Measurements from ENCODE around the gene PPA2. TPM values are rescaled to one million over a fixed set of nuclear protein-coding genes. Genes with fewer than 3 reads are reported as not detected.

PPA2 gene
- total RNA-seq, 1 experiment from 2014 or later, result 108 TPM

GRCh38 chr4:105434940-105435339 lies 38.9 kb downstream of the PPA2 start:
- intact Hi-C loops (cut with micrococcal nuclease), result no loop called here
- Histone ChIP-seq H3K27me3 (ENCODE audit: low read length) (no peaks in the 10 kb centered on the region), H3K36me3 (ENCODE audit: low read depth, low read length) (peaks cover 26% of the 10 kb centered on the region), H3K4me3 (ENCODE audit: low read length) (no peak overlapping the region), H4K20me1 (ENCODE audit: low read length) (no peaks in the 10 kb centered on the region), H3K79me2 (ENCODE audit: low read length) (no peaks in the 10 kb centered on the region), H3K27ac (ENCODE audit: low read length) (no peak overlapping the region), H3K9me3 (ENCODE audit: low read length) (no peaks in the 10 kb centered on the region), H3K9ac (ENCODE audit: low read length) (no peak overlapping the region), H3K4me2 (ENCODE audit: low read length) (no peak overlapping the region), H3F3A (ENCODE audit: low read length, unreplicated experiment) (no peaks in the 10 kb centered on the region), H3K9me2 (replicated peaks; ENCODE audit: low read length) (no peaks in the 10 kb centered on the region), H2AFZ (ENCODE audit: low read length) (no peak overlapping the region), H3K4me1 (ENCODE audit: insufficient read depth, low read length) (no peaks in the 10 kb centered on the region)
- no peak for TF ChIP-seq EZH2phosphoT487 (IDR thresholded peaks at IDR 0.05; ENCODE audit: borderline replicate concordance, low read length)
- ChIA-PET POLR2A (ENCODE audit: unreplicated experiment) (no interaction called here), CTCF (no interaction called here)
- BruUV-seq (replicated peaks), result no TSS peak
- DNase-seq, result no peak
- no peak for ATAC-seq

- no peak for ATAC-seq
- Histone ChIP-seq H3K27ac (ENCODE audit: low read length) (no peak overlapping the region), H3K9me2 (replicated peaks; ENCODE audit: low read length) (no peaks in the 10 kb centered on the region), H3K79me2 (ENCODE audit: low read length) (no peaks in the 10 kb centered on the region), H2AFZ (ENCODE audit: low read length) (no peak overlapping the region), H3K27me3 (ENCODE audit: low read length) (no peaks in the 10 kb centered on the region), H3K36me3 (ENCODE audit: low read depth, low read length) (peaks cover 26% of the 10 kb centered on the region), H4K20me1 (ENCODE audit: low read length) (no peaks in the 10 kb centered on the region), H3K4me3 (ENCODE audit: low read length) (no peak overlapping the region), H3K4me1 (ENCODE audit: insufficient read depth, low read length) (no peaks in the 10 kb centered on the region), H3K9me3 (ENCODE audit: low read length) (no peaks in the 10 kb centered on the region), H3K4me2 (ENCODE audit: low read length) (no peak overlapping the region), H3K9ac (ENCODE audit: low read length) (no peak overlapping the region), H3F3A (ENCODE audit: low read length, unreplicated experiment) (no peaks in the 10 kb centered on the region)
- no peak for DNase-seq
- no peak for TF ChIP-seq CTCF (conservative IDR thresholded peaks at IDR 0.05; ENCODE audit: low read depth, low read length)
- no peak for TF ChIP-seq EZH2 (IDR thresholded peaks at IDR 0.05; ENCODE audit: low read length, unreplicated experiment)
- no peak for TF ChIP-seq EZH2phosphoT487 (IDR thresholded peaks at IDR 0.05; ENCODE audit: borderline replicate concordance, low read length)
- ChIA-PET CTCF (no interaction called here), POLR2A (ENCODE audit: unreplicated experiment) (no interaction called here)
- intact Hi-C loops (cut with micrococcal nuclease), result no loop called here
- no TSS peak for BruUV-seq (replicated peaks)
Observed at GRCh38 chr4:105433421-105433820, 40.4 kb downstream of the PPA2 start.

GRCh38 chr4:105432438-105432837 lies 41.4 kb downstream of the PPA2 start:
- H3K79me2 ChIP-seq (ENCODE audit: low read length), result no peaks in the 10 kb centered on the region
- no peak overlapping the region for H2AFZ ChIP-seq (ENCODE audit: low read length)
- POLR2A ChIA-PET (ENCODE audit: unreplicated experiment), result no interaction called here
- H4K20me1 ChIP-seq (ENCODE audit: low read length), result no peaks in the 10 kb centered on the region
- intact Hi-C loops (cut with micrococcal nuclease), result no loop called here
- no peaks in the 10 kb centered on the region for H3K9me3 ChIP-seq (ENCODE audit: low read length)
- TF ChIP-seq EZH2 (IDR thresholded peaks at IDR 0.05; ENCODE audit: low read length, unreplicated experiment) (no peak), CTCF (conservative IDR thresholded peaks at IDR 0.05; ENCODE audit: low read depth, low read length) (no peak), EZH2phosphoT487 (IDR thresholded peaks at IDR 0.05; ENCODE audit: borderline replicate concordance, low read length) (no peak)
- H3K27ac ChIP-seq (ENCODE audit: low read length), result no peak overlapping the region
- H3K4me2 ChIP-seq (ENCODE audit: low read length), result no peak overlapping the region
- CTCF ChIA-PET, result no interaction called here
- no peak overlapping the region for H3K4me3 ChIP-seq (ENCODE audit: low read length)
- H3K9me2 ChIP-seq (replicated peaks; ENCODE audit: low read length), result no peaks in the 10 kb centered on the region
- no peak overlapping the region for H3K9ac ChIP-seq (ENCODE audit: low read length)
- H3K4me1 ChIP-seq (ENCODE audit: insufficient read depth, low read length), result no peaks in the 10 kb centered on the region
- ATAC-seq (no peak), DNase-seq (no peak)
- peaks cover 22% of the 10 kb centered on the region for H3K36me3 ChIP-seq (ENCODE audit: low read depth, low read length)
- no peaks in the 10 kb centered on the region for H3F3A ChIP-seq (ENCODE audit: low read length, unreplicated experiment)
- BruUV-seq (replicated peaks), result no TSS peak
- H3K27me3 ChIP-seq (ENCODE audit: low read length), result no peaks in the 10 kb centered on the region
